HEK293 (cell line): ENCODE results near the gene GSN.

Experiments
- CTCF ChIA-PET: fragments of 350-600 bp; formaldehyde crosslinking; extraction: SDS; loops from one replicate; lab custom pipeline; 2021; ENCODE audit warnings: antibody characterized with exemption; lab: Yijun Ruan, JAX
- POLR2A ChIA-PET: fragments of 300-600 bp; formaldehyde crosslinking; extraction: SDS; loops from one replicate; lab custom pipeline; 2020; ENCODE audit warnings: antibody characterized with exemption, inconsistent platforms; lab: Yijun Ruan, JAX
- H3K27ac ChIP-seq: fragments of 200-500 bp; sonication (Bioruptor generic); 2 replicates; pipeline ENCODE4 v1.5.1; 2014; ENCODE audit warnings: low read depth, low read length, control low read depth, inconsistent platforms; ENCODE audit errors: extremely low read depth
- H3K36me3 ChIP-seq, 2 experiments: fragments of 200-500 bp in 1 of 2; sonication (Bioruptor generic) in 1 of 2; 1 replicate in 1 of 2; 2 replicates in 1 of 2; pipeline ENCODE4 v1.5.1; 2014 to 2017; ENCODE audit warnings: inconsistent platforms in 2 of 2, low read length in 2 of 2; ENCODE audit not compliant: control insufficient read depth in 2 of 2, insufficient read depth in 1 of 2
- H3K4me1 ChIP-seq: fragments of 200-500 bp; sonication (Bioruptor generic); 2 replicates; pipeline ENCODE4 v1.5.1; 2014; ENCODE audit warnings: mild to moderate bottlenecking, low read length, inconsistent platforms; ENCODE audit not compliant: control insufficient read depth, insufficient read depth
- H3K4me3 ChIP-seq: 2 replicates; pipeline ENCODE4 v1.5.1; 2011; ENCODE audit warnings: low read depth, mild to moderate bottlenecking, control low read depth, low read length, moderate library complexity
- H3K9me3 ChIP-seq: fragments of 200-500 bp; sonication (Bioruptor generic); 2 replicates; pipeline ENCODE4 v1.5.1; 2014; ENCODE audit warnings: low read depth, low read length, inconsistent platforms; ENCODE audit not compliant: control insufficient read depth, insufficient read depth
- EGR2 ChIP-seq: fragments of 450-650 bp; formaldehyde crosslinking; IDR thresholded peaks from 2 replicates; pipeline ENCODE4 v1.5.1; 2016; ENCODE audit warnings: low read depth, missing biosample characterization, missing genetic modification characterization
- GFI1B ChIP-seq: fragments of 450-650 bp; formaldehyde crosslinking; IDR thresholded peaks from 2 replicates; pipeline ENCODE4 v1.5.1; 2016; ENCODE audit warnings: missing biosample characterization, missing genetic modification characterization
- IKZF3 ChIP-seq: fragments of 450-650 bp; IDR thresholded peaks from 2 replicates; pipeline ENCODE4 v1.5.0; 2018; ENCODE audit warnings: missing biosample characterization, mild to moderate bottlenecking, missing genetic modification characterization, moderate library complexity
- KLF16 ChIP-seq: fragments of 450-650 bp; formaldehyde crosslinking; IDR thresholded peaks from 2 replicates; pipeline ENCODE4 v1.5.1; 2017; ENCODE audit warnings: missing biosample characterization, missing genetic modification characterization
- OVOL3 ChIP-seq: fragments of 450-650 bp; formaldehyde crosslinking; IDR thresholded peaks from 2 replicates; pipeline ENCODE4 v1.5.1; 2016; ENCODE audit warnings: missing biosample characterization, missing genetic modification characterization
- SCRT2 ChIP-seq: fragments of 450-650 bp; formaldehyde crosslinking; IDR thresholded peaks from 2 replicates; pipeline ENCODE4 v1.5.1; 2016; ENCODE audit warnings: missing biosample characterization, missing genetic modification characterization
- TSHZ1 ChIP-seq: fragments of 450-650 bp; formaldehyde crosslinking; IDR thresholded peaks from 2 replicates; pipeline ENCODE4 v1.5.1; 2016; ENCODE audit warnings: missing biosample characterization, missing genetic modification characterization, borderline replicate concordance
- ZBTB1 ChIP-seq: fragments of 450-650 bp; formaldehyde crosslinking; IDR thresholded peaks from 2 replicates; pipeline ENCODE4 v1.5.1; 2016; ENCODE audit warnings: missing biosample characterization, missing genetic modification characterization
- ZBTB48 ChIP-seq: fragments of 450-650 bp; formaldehyde crosslinking; IDR thresholded peaks from 2 replicates; pipeline ENCODE4 v1.5.1; 2016; ENCODE audit warnings: missing biosample characterization, missing genetic modification characterization
- ZNF114 ChIP-seq: fragments of 450-650 bp; formaldehyde crosslinking; IDR thresholded peaks from 2 replicates; pipeline ENCODE4 v1.5.0; 2017; ENCODE audit warnings: missing biosample characterization, missing genetic modification characterization
- ZNF23 ChIP-seq: fragments of 450-650 bp; formaldehyde crosslinking; IDR thresholded peaks from 2 replicates; pipeline ENCODE4 v1.5.1; 2016; ENCODE audit warnings: missing biosample characterization, missing genetic modification characterization, borderline replicate concordance
- ZNF280C ChIP-seq: fragments of 450-650 bp; formaldehyde crosslinking; IDR thresholded peaks from 2 replicates; pipeline ENCODE4 v1.5.1; 2016; ENCODE audit warnings: missing biosample characterization, missing genetic modification characterization
- ZNF302 ChIP-seq: fragments of 450-650 bp; formaldehyde crosslinking; IDR thresholded peaks from 2 replicates; pipeline ENCODE4 v1.5.1; 2016; ENCODE audit warnings: missing biosample characterization, missing genetic modification characterization, low read depth
- ZNF311 ChIP-seq: fragments of 450-650 bp; formaldehyde crosslinking; IDR thresholded peaks from 2 replicates; pipeline ENCODE4 v1.5.1; 2017; ENCODE audit warnings: missing biosample characterization, missing genetic modification characterization, borderline replicate concordance
- ZNF398 ChIP-seq: fragments of 450-650 bp; formaldehyde crosslinking; IDR thresholded peaks from 2 replicates; pipeline ENCODE4 v1.5.1; 2017; ENCODE audit warnings: missing biosample characterization, missing genetic modification characterization
- ZNF600 ChIP-seq: fragments of 450-650 bp; formaldehyde crosslinking; IDR thresholded peaks from 2 replicates; pipeline ENCODE4 v1.5.1; 2016; ENCODE audit warnings: missing biosample characterization, missing genetic modification characterization
- ZNF645 ChIP-seq: fragments of 450-650 bp; formaldehyde crosslinking; IDR thresholded peaks from 2 replicates; pipeline ENCODE4; 2016; ENCODE audit warnings: missing biosample characterization, missing genetic modification characterization
- ZNF707 ChIP-seq: fragments of 450-650 bp; formaldehyde crosslinking; IDR thresholded peaks from 2 replicates; pipeline ENCODE4 v1.5.1; 2016; ENCODE audit warnings: missing biosample characterization, missing genetic modification characterization
- ZXDB ChIP-seq: fragments of 450-650 bp; formaldehyde crosslinking; IDR thresholded peaks from 2 replicates; pipeline ENCODE4 v1.5.1; 2016; ENCODE audit warnings: missing biosample characterization, missing genetic modification characterization
- TF ChIP-seq, protein P1 (sequence below): fragments of 450-650 bp; formaldehyde crosslinking; IDR thresholded peaks from 2 replicates; pipeline ENCODE4 v1.5.1; 2016; ENCODE audit warnings: missing biosample characterization, missing genetic modification characterization

GSN gene

GRCh38 chr9:121368138-121368522, 100.2 kb downstream of the GSN start (continued):
- no peak for TF ChIP-seq ZNF280C (tag by site-specific recombination)
- no peak for TF ChIP-seq ZNF23 (tag by site-specific recombination)
- no peak for TF ChIP-seq ZNF311 (tag by site-specific recombination)
- TF ChIP-seq KLF16 (tag by site-specific recombination): no peak
- no peak for TF ChIP-seq GFI1B (tag by site-specific recombination)

- H3K36me3 ChIP-seq: no peaks in the 10 kb centered on the region
- H3K27ac ChIP-seq: no peak overlapping the region
- CTCF ChIA-PET: interaction anchor here (0.5 to 1.3 kb wide), 6 partner anchors 31 to 155 kb away, joined by 3 to 7 read pairs (median 3); no protein-coding TSS in a partner anchor
- TF ChIP-seq, protein P1, sequence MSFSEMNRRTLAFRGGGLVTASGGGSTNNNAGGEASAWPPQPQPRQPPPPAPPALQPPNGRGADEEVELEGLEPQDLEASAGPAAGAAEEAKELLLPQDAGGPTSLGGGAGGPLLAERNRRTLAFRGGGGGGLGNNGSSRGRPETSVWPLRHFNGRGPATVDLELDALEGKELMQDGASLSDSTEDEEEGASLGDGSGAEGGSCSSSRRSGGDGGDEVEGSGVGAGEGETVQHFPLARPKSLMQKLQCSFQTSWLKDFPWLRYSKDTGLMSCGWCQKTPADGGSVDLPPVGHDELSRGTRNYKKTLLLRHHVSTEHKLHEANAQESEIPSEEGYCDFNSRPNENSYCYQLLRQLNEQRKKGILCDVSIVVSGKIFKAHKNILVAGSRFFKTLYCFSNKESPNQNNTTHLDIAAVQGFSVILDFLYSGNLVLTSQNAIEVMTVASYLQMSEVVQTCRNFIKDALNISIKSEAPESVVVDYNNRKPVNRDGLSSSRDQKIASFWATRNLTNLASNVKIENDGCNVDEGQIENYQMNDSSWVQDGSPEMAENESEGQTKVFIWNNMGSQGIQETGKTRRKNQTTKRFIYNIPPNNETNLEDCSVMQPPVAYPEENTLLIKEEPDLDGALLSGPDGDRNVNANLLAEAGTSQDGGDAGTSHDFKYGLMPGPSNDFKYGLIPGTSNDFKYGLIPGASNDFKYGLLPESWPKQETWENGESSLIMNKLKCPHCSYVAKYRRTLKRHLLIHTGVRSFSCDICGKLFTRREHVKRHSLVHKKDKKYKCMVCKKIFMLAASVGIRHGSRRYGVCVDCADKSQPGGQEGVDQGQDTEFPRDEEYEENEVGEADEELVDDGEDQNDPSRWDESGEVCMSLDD (tag by site-specific recombination): no peak
- TF ChIP-seq ZNF600 (tag by site-specific recombination): peak; percentile 42; the same call in 1 of the 2 replicates
- POLR2A ChIA-PET: interaction anchor here (0.6 kb wide), 1 partner anchor 368 kb away, joined by 5 read pairs; no protein-coding TSS in a partner anchor
- peaks cover 6% of the 10 kb centered on the region for H3K4me1 ChIP-seq
- H3K4me3 ChIP-seq: no peak overlapping the region
- H3K9me3 ChIP-seq: no peaks in the 10 kb centered on the region
These were observed 100.8 kb downstream of the GSN start for GRCh38 chr9:121368745-121369144.

DNA sequence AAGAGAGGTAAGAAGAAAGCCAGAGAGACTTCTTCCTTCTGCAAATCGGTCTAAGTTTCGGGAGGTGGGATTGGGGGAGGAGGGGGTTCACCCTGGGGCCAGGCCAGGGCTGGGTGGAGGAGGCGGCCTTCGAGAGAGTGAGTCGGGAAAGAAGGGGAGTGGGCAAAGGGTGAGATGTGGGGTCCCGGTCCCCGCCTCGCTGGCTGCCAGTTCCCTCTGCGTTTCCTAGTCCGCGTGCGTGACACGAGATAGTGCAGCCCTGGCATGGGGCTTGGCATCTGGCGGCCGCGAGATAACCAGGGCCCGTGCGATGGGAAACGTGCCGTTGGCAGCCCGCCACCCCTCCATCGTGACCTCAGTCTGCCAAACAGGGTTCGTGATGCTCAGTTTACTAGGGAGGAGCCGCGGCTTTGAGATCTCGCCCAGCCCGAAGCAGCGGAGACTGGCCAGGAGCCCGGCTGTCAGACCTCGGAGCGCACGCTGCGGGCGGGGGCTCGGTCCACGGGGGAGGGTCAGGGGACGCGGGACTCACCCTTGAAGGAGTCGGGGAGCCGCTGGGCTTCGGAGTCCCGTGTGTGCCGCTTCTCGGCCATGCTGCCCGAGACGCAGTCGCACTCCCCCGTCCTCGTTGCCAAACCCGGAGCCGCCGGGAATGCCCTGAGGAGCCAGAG, 101.8 kb downstream of the GSN start, which contains the start of gene STOM:
Gene STOM, minus strand, starts transcription at position 656 of the 671 bp plus-strand sequence. Its CDS starts 63 bp downstream, at position 593.
- peak within 1 kb of the TSS; percentile 58 for H3K4me3 ChIP-seq
- H3K4me1 ChIP-seq: peaks cover 6% of the 10 kb centered on the region
- ChIA-PET POLR2A (interaction anchor here (0.5 to 0.6 kb wide), 2 partner anchors 29 to 369 kb away, joined by 3 to 5 read pairs; no protein-coding TSS in a partner anchor), CTCF (interaction anchor here (1.0 to 1.3 kb wide), 4 partner anchors 30 to 156 kb away, joined by 3 to 7 read pairs (median 3); no protein-coding TSS in a partner anchor)
- no peaks in the 10 kb centered on the region for H3K36me3 ChIP-seq
- H3K27ac ChIP-seq: no peak within 1 kb of the TSS; the same call in 1 of the 2 replicates
- no peaks in the 10 kb centered on the region for H3K9me3 ChIP-seq
- TF ChIP-seq ZNF302: no peak
- no peak for TF ChIP-seq ZNF114
- peak; percentile 23; the same call in 1 of the 2 replicates for TF ChIP-seq ZBTB48 (tag by site-specific recombination)
- TF ChIP-seq SCRT2 (tag by site-specific recombination): no peak
- peak; percentile 63 for TF ChIP-seq ZXDB (tag by site-specific recombination)
- no peak for TF ChIP-seq ZNF398 (tag by site-specific recombination)
- no peak for TF ChIP-seq ZNF707 (tag by site-specific recombination)
- TF ChIP-seq ZNF645 (tag by site-specific recombination): no peak
- TF ChIP-seq IKZF3 (tag by site-specific recombination): peak; percentile 38; the same call in 1 of the 2 replicates
- TF ChIP-seq TSHZ1 (tag by site-specific recombination): no peak
- TF ChIP-seq ZBTB1: 0 out of 2 replicates have a peak, but pooled peaks have one; percentile 7
- 0 out of 2 replicates have a peak, but pooled peaks have one; percentile 3 for TF ChIP-seq EGR2 (tag by site-specific recombination)
- TF ChIP-seq OVOL3 (tag by site-specific recombination): no peak
